PC-9 (cell line): Measurements from ENCODE around the gene RAET1L. TPM values are rescaled to one million over a fixed set of nuclear protein-coding genes. Genes with fewer than 3 reads are reported as not detected.

Experiments used
- BruUV-seq: library from RNA; stranded (reverse); fragments of 400-500 nt; replicated peaks from 2 replicates; lab custom pipeline; 2021; lab: Mats Ljungman, UMichigan
- CTCF ChIA-PET: fragments of 300-600 bp; sonication (Branson Sonifier 250); formaldehyde crosslinking; loops from one replicate; lab custom pipeline; 2022; ENCODE audit warnings: antibody characterized with exemption; lab: Charles Lee
- POLR2A ChIA-PET: fragments of 300-600 bp; sonication (Branson Sonifier 250); formaldehyde crosslinking; loops from one replicate; lab custom pipeline; 2022; ENCODE audit warnings: antibody characterized with exemption; ENCODE audit not compliant: unreplicated experiment; lab: Charles Lee
- DNase-seq, 2 experiments: peaks; one replicate each; pipeline versions ENCODE4 v3.0.0 to v3.0.0-alpha.2; 2015 to 2022; ENCODE audit warnings: mixed read lengths in 1 of 2
- H2AFZ ChIP-seq: fragments of 200-600 bp; sonication (generic); 2 replicates; pipeline ENCODE4 v1.8.1; 2017; ENCODE audit warnings: antibody characterized with exemption
- H3F3A ChIP-seq: fragments of 200-600 bp; sonication (generic); 2 replicates; pipeline ENCODE4 v1.8.1; 2017; ENCODE audit warnings: antibody characterized with exemption, mild to moderate bottlenecking, low read depth; ENCODE audit not compliant: insufficient read depth
- H3K27ac ChIP-seq: fragments of 200-600 bp; sonication (generic); 2 replicates; pipeline ENCODE4 v1.6.1; 2016; ENCODE audit warnings: mixed run types
- H3K27me3 ChIP-seq: fragments of 200-600 bp; sonication (generic); 2 replicates; pipeline ENCODE4 v1.6.1; 2016; ENCODE audit warnings: low read depth, mixed run types; ENCODE audit not compliant: insufficient read depth
- H3K36me3 ChIP-seq: fragments of 200-600 bp; sonication (generic); 2 replicates; pipeline ENCODE4 v1.6.1; 2016; ENCODE audit warnings: low read depth, mixed run types
- H3K4me1 ChIP-seq: fragments of 200-600 bp; sonication (generic); replicated peaks from 2 replicates; pipeline ENCODE4 v1.6.1; 2016; ENCODE audit warnings: mixed run types; ENCODE audit not compliant: insufficient read depth
- H3K4me2 ChIP-seq: fragments of 200-600 bp; sonication (generic); 2 replicates; pipeline ENCODE4 v1.6.1; 2017; ENCODE audit warnings: mixed run types
- H3K4me3 ChIP-seq: fragments of 200-600 bp; sonication (generic); 2 replicates; pipeline ENCODE4 v1.6.1; 2016; ENCODE audit warnings: mixed run types
- H3K79me2 ChIP-seq: fragments of 200-600 bp; sonication (generic); 2 replicates; pipeline ENCODE4 v1.6.1; 2017; ENCODE audit warnings: low read depth, mixed run types
- H3K9me2 ChIP-seq: fragments of 200-600 bp; sonication (generic); 2 replicates; pipeline ENCODE4 v1.8.1; 2017; ENCODE audit warnings: mild to moderate bottlenecking; ENCODE audit not compliant: insufficient read depth
- H3K9me3 ChIP-seq: fragments of 200-600 bp; sonication (generic); 2 replicates; pipeline ENCODE4 v1.8.1; 2016; ENCODE audit warnings: low read depth; ENCODE audit not compliant: insufficient read depth
- H4K20me1 ChIP-seq: fragments of 200-600 bp; sonication (generic); 2 replicates; pipeline ENCODE4 v1.8.1; 2017; ENCODE audit not compliant: insufficient read depth
- CTCF ChIP-seq: fragments of 200-600 bp; sonication (generic); conservative IDR thresholded peaks from 2 replicates; pipeline ENCODE4 v1.6.1; 2017; ENCODE audit warnings: mixed run types, antibody characterized with exemption, mild to moderate bottlenecking, moderate library complexity
- EZH2 ChIP-seq: fragments of 200-600 bp; sonication (generic); IDR thresholded peaks from 2 replicates; pipeline ENCODE4 v1.8.0; 2017; ENCODE audit warnings: antibody characterized with exemption, low read depth
- intact Hi-C: fragments of 100-400 bp; cut with micrococcal nuclease; formaldehyde crosslinking; loops from one replicate; pipeline ENCODE4 v1.10.0; 2022; ENCODE audit not compliant: unreplicated experiment
- total RNA-seq: library from RNA; stranded (reverse); gene quantifications from 2 replicates; pipeline ENCODE4 v1.2.3, GENCODE V29; 2021

The RAET1L gene
- total RNA-seq, 1 experiment from 2014 or later = 1.2 TPM

- H3K4me3 ChIP-seq = no peak overlapping the region
- CTCF ChIA-PET = no interaction called here
- no peak overlapping the region for H3K27ac ChIP-seq
- no peaks in the 10 kb centered on the region for H3K4me1 ChIP-seq
- H3K27me3 ChIP-seq = peaks cover 47% of the 10 kb centered on the region
- no peaks in the 10 kb centered on the region for H3K9me3 ChIP-seq
- POLR2A ChIA-PET = no interaction called here
- H4K20me1 ChIP-seq = no peaks in the 10 kb centered on the region
- H3K79me2 ChIP-seq = no peaks in the 10 kb centered on the region
- H3K36me3 ChIP-seq = no peaks in the 10 kb centered on the region
- no peak overlapping the region for H2AFZ ChIP-seq
- no peaks in the 10 kb centered on the region for H3F3A ChIP-seq
- intact Hi-C loops = no loop called here
- no TSS peak for BruUV-seq
- no peaks in the 10 kb centered on the region for H3K9me2 ChIP-seq
- TF ChIP-seq EZH2 = no peak
- no peak for TF ChIP-seq CTCF
- no peak overlapping the region for H3K4me2 ChIP-seq
- DNase-seq = no peak
Observed at GRCh38 chr6:150057501-150057951, 32.2 kb upstream of the RAET1L start.

DNA sequence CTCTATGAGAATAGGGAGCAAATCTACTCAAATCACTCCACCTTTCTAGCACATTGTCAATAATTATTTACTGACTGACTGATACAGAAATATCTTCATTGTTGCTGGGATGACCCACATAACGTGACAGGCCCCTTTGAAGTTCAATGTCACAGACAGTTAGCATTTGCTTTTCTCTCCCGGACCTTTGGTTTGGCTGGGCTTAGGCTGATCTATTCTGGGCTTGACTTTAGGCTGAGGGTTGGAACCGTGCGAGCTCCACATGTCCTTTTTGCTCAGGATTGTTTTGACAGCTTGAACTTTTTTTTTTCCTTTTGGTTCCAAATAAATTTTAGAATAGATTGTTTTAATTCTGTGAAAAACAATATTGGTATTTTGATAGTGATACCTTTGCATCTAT is 31.6 kb upstream of the RAET1L start:
- POLR2A ChIA-PET = interaction anchor here (0.9 kb wide), 1 partner anchor 1644 kb away, joined by 8 read pairs; no protein-coding TSS in a partner anchor

GRCh38 chr6:150056156-150056555 is 30.8 kb upstream of the RAET1L start:
- H3K4me2 ChIP-seq = no peak overlapping the region
- BruUV-seq = no TSS peak
- POLR2A ChIA-PET = interaction anchor here (0.9 kb wide), 1 partner anchor 1644 kb away, joined by 8 read pairs; no protein-coding TSS in a partner anchor

More for the DNA sequence above, 31.6 kb upstream of the RAET1L start:
- no TSS peak for BruUV-seq
- Histone ChIP-seq H3K4me3 (no peak overlapping the region), H3F3A (no peaks in the 10 kb centered on the region), H3K9me3 (no peaks in the 10 kb centered on the region), H3K4me1 (no peaks in the 10 kb centered on the region), H3K79me2 (no peaks in the 10 kb centered on the region), H3K9me2 (no peaks in the 10 kb centered on the region), H3K36me3 (no peaks in the 10 kb centered on the region), H4K20me1 (no peaks in the 10 kb centered on the region), H3K27me3 (peaks cover 53% of the 10 kb centered on the region), H3K4me2 (no peak overlapping the region), H2AFZ (no peak overlapping the region), H3K27ac (no peak overlapping the region)
- no peak for DNase-seq
- CTCF ChIA-PET = no interaction called here
- intact Hi-C loops = no loop called here
- TF ChIP-seq EZH2 (no peak), CTCF (no peak)

More at GRCh38 chr6:150056156-150056555, 30.8 kb upstream of the RAET1L start:
- Histone ChIP-seq H2AFZ (no peak overlapping the region), H3F3A (no peaks in the 10 kb centered on the region), H3K36me3 (no peaks in the 10 kb centered on the region), H3K4me3 (no peak overlapping the region), H3K9me3 (no peaks in the 10 kb centered on the region), H3K79me2 (no peaks in the 10 kb centered on the region), H3K27me3 (peaks cover 53% of the 10 kb centered on the region), H3K4me1 (no peaks in the 10 kb centered on the region), H4K20me1 (no peaks in the 10 kb centered on the region), H3K27ac (no peak overlapping the region), H3K9me2 (no peaks in the 10 kb centered on the region)
- CTCF ChIA-PET = no interaction called here
- no peak for DNase-seq
- intact Hi-C loops = no loop called here
- TF ChIP-seq CTCF = no peak
- no peak for TF ChIP-seq EZH2
